Hematopoietic multipotent progenitor cell treated with erythropoietin and hydrocortisone succinate and interleukin-3 and kit ligand, for 4 days (in vitro differentiated cells): ENCODE measurements around the gene VPS18.

Source experiments
- DNase-seq: peaks from one replicate; pipeline ENCODE4 v3.0.0-alpha.2; 2015

The VPS18 gene

GRCh38 chr15:40923551-40923950 is 29.3 kb downstream of the VPS18 start:
- no peak for DNase-seq

- no peak for DNase-seq
Observed at GRCh38 chr15:40925495-40925862, 31.2 kb downstream of the VPS18 start.

GRCh38 chr15:40925863-40926658 is 31.8 kb downstream of the VPS18 start:
- peak; percentile 84 for DNase-seq

DNA sequence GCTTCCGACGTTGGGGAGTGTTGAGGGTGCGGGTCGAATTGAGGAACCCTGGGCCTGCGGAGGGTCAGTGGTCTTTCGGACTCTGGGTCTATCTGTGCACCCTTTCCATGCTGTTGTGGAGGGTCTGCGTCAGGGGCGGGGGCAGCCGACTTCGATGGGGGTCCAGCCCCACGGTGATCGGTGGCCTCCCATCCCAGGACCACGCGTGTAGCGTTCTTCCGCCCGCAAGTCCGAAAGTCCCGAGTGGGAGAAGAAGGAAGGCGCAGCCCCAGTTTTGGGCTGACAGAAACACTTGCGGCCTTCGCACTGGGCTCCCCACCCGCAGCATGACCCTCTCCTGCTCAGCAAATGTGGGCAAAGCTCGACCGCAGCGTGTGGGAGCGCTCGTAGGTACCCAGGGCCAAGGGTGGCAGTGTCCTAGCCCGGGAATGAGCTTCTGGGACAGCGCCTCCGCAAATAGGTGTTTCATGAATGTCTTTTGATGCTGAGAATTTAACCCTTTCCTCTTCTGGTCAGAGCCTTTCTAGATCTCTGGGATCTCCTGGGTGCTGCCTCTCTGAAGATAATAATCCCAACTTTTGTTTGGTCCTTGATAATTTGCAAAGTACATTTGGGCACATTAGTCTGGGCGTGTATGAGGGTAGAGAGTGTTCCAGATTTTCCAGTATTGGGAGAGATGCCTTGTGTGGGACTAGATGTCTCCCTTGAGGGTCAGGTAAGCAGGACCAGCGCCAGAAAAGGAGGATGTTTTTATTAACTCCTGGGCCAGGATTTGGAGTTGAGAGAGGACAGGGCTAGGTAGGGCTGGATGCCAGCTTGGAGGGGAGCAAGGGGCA is 32.6 kb downstream of the VPS18 start:
- no peak for DNase-seq

GRCh38 chr15:40927495-40927872 is 33.2 kb downstream of the VPS18 start:
- no peak for DNase-seq

DNA sequence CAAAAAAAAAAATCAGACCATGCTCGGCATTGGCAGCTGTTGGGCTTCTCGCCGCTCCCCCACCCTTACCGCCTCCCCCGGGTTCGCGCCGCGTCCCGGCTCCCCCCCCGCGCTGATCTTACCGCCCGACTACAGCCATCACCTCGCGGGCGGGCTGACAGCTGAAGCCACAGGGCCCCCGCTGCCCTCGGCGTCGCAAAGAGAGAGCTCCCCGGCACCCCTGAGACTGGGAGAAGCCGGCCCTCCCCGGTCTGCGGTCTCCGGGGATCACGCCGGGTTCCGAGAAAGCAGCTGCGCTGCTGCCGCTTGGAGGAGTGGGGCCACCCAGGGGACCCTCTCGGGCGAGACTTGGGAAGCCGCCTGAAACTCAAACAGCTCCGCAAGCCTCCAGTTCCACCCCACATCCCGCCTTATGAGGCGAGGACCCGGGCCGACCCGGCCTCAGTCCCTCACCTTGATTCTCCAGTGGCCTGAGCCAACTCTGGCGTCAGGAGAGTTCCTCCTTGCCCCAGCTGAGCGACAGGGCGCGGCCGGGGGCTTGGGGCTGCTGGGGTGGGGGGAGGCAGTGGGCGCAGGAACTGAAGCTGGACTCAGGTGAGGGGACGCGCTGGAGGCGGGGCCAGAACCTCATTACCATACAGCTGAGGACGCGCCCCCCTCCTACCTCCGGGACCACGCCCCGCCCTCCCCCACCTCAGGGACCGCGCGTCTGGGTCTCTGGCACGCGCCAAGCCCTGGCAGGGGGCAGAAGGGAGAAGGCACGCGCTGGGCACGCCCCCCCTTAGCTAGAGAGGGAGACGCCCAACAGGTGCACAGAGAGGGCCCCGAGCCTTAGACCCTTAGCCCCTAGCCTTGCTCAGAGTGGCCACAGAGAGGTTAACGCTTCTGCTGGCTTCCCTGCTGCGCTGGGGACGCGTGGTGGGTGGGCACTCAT is 33.9 kb downstream of the VPS18 start:
- DNase-seq = no peak

- peak; percentile 69 for DNase-seq
Observed at GRCh38 chr15:40928821-40929659, 34.8 kb downstream of the VPS18 start, which contains the start of gene DLL4. DLL4 (plus strand) TSS chr15:40929340; CDS start chr15:40929669, 329 bp downstream.

GRCh38 chr15:40929660-40930429 is 35.6 kb downstream of the VPS18 start:
- DNase-seq = peak; percentile 48

DNA sequence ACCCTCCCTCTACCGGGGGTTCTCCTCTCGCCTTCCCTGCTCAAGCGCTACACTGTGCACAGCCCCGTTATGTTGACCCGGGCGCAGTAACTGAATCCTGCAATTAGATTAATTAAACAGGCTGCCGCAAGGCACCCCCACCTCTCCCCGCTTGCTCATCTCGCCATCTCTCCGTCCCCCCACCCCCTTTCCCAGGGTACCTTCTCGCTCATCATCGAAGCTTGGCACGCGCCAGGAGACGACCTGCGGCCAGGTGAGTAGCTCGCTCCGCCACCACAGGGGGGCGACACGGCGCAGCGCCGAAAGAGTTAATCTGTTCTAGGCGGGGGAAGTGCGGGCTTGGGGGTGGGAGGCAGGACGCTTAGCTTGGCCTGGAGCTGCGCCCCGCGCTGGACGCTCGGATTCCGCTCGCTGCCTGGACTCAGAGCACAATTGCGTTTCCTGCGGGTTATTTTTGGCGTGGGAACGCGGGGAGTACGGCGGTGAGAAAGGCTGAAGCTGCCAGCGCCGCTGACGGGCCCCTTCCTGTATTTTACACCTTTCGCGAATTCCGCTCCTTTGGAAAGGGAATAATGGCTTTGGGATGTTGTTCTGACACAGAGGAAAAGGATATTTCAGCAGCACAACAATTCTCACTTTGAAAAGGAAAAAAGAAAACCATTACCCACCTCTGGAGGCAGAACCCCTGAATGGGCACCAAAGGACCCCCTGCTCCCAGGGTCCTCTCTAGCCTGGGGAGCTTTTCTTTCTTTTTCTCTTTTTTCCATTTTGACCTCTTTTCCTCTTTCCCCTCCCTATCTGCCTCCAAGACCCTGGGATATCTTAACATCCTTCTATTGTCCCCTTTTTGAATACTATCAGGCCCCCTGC is 36.4 kb downstream of the VPS18 start:
- DNase-seq = peak; percentile 56

- DNase-seq = no peak
Observed at GRCh38 chr15:40931300-40932142, 37.3 kb downstream of the VPS18 start.

DNA sequence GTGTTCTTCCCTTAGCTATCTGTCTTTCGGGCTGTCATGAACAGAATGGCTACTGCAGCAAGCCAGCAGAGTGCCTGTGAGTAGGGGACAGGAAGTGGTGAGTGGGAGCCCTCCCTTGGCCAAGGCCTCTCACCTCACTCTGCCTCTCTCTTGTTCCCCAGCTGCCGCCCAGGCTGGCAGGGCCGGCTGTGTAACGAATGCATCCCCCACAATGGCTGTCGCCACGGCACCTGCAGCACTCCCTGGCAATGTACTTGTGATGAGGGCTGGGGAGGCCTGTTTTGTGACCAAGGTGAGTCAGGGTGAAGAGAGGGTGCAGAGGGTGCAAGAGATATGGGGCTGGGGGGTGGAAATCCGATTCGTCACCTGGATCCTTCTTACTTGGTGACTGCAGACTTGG is 37.9 kb downstream of the VPS18 start:
- peak; percentile 69 for DNase-seq

- DNase-seq = no peak
Observed at GRCh38 chr15:40932649-40933516, 38.6 kb downstream of the VPS18 start.

GRCh38 chr15:40933517-40933902 is 39.3 kb downstream of the VPS18 start:
- DNase-seq = peak; percentile 67

- no peak for DNase-seq
Observed at GRCh38 chr15:40934457-40934856, 40.2 kb downstream of the VPS18 start.

DNA sequence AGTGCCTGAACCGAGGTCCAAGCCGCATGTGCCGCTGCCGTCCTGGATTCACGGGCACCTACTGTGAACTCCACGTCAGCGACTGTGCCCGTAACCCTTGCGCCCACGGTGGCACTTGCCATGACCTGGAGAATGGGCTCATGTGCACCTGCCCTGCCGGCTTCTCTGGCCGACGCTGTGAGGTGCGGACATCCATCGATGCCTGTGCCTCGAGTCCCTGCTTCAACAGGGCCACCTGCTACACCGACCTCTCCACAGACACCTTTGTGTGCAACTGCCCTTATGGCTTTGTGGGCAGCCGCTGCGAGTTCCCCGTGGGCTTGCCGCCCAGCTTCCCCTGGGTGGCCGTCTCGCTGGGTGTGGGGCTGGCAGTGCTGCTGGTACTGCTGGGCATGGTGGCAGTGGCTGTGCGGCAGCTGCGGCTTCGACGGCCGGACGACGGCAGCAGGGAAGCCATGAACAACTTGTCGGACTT is 42.0 kb downstream of the VPS18 start:
- no peak for DNase-seq

DNA sequence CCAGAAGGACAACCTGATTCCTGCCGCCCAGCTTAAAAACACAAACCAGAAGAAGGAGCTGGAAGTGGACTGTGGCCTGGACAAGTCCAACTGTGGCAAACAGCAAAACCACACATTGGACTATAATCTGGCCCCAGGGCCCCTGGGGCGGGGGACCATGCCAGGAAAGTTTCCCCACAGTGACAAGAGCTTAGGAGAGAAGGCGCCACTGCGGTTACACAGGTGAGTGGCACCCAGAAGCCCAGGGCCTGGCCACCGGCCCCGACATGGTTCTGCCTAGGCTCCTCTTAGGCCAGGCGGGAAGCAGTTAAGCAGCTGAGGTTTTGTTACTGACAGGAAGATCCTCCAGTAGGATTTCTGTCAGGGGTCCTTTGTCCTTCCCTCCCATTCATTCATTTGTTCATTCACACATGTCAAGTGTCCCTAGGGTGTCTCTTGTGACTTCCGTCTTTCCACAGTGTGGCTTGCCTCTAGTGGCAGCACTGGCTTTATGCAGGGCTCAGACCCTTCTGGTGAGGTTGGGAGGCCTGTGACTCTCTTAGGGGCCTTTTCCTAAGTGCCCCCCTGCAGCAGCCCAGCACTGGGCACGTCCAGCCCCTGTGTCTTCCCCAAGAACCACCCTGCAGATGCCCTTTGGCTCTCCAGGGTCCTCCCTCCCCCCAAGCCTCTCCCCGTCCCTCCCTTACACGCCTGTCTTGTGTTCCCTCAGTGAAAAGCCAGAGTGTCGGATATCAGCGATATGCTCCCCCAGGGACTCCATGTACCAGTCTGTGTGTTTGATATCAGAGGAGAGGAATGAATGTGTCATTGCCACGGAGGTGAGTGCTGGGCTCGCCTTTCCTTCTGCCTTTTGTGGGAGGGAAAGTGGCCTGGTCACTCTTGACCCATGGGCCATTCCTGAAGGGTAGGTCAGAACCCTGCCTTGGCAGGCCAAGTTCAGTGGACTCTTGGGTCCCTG is 42.7 kb downstream of the VPS18 start:
- DNase-seq = no peak
